Testis (tissue), 2 donors: ENCODE measurements around the gene ELMO3.

Experiments used
- POLR2A ChIP-seq: fragments of 450-650 bp; IDR thresholded peaks from one replicate; pipeline ENCODE4 v1.6.1; 2017; ENCODE audit warnings: antibody characterized with exemption, mild to moderate bottlenecking, moderate library complexity
- TF ChIP-seq, protein P1 (sequence below), 3 experiments: fragments of 450-650 bp in 2 of 3; fragments of 200-600 bp in 1 of 3; sonication (generic) in 1 of 3; IDR thresholded peaks; one replicate each; pipeline ENCODE4 v1.5.1; 2016 to 2019; ENCODE audit warnings: antibody characterized with exemption in 3 of 3, mild to moderate bottlenecking in 2 of 3, moderate library complexity in 1 of 3

GRCh38 chr16:67210069-67210937, 11.4 kb downstream of the ELMO3 start:
- TF ChIP-seq, protein P1, sequence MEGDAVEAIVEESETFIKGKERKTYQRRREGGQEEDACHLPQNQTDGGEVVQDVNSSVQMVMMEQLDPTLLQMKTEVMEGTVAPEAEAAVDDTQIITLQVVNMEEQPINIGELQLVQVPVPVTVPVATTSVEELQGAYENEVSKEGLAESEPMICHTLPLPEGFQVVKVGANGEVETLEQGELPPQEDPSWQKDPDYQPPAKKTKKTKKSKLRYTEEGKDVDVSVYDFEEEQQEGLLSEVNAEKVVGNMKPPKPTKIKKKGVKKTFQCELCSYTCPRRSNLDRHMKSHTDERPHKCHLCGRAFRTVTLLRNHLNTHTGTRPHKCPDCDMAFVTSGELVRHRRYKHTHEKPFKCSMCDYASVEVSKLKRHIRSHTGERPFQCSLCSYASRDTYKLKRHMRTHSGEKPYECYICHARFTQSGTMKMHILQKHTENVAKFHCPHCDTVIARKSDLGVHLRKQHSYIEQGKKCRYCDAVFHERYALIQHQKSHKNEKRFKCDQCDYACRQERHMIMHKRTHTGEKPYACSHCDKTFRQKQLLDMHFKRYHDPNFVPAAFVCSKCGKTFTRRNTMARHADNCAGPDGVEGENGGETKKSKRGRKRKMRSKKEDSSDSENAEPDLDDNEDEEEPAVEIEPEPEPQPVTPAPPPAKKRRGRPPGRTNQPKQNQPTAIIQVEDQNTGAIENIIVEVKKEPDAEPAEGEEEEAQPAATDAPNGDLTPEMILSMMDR (IDR thresholded peaks at IDR 0.05) = no peak
- TF ChIP-seq POLR2A = no peak
